K562 (cell line): ENCODE data around the gene HSPB1.

Experiments used
- FOXP1 ChIP-seq: sonication (generic); formaldehyde crosslinking; IDR thresholded peaks from 2 replicates; pipeline ENCODE4 v1.8.0; 2022; ENCODE audit warnings: mild to moderate bottlenecking, missing genetic modification reagents
- HMG20B ChIP-seq: fragments of 250-450 bp; sonication (Bioruptor Pico); IDR thresholded peaks from 2 replicates; pipeline ENCODE4 v1.5.0; 2021; ENCODE audit warnings: mild to moderate bottlenecking
- TF ChIP-seq, protein P1 (sequence below): sonication (generic); formaldehyde crosslinking; IDR thresholded peaks from 2 replicates; pipeline ENCODE4 v1.8.0; 2022; ENCODE audit warnings: mild to moderate bottlenecking, missing genetic modification reagents

- no peak for TF ChIP-seq HMG20B (CRISPR knock-in tag)
- TF ChIP-seq FOXP1 (CRISPR knock-in tag), result no peak
- TF ChIP-seq, protein P1, sequence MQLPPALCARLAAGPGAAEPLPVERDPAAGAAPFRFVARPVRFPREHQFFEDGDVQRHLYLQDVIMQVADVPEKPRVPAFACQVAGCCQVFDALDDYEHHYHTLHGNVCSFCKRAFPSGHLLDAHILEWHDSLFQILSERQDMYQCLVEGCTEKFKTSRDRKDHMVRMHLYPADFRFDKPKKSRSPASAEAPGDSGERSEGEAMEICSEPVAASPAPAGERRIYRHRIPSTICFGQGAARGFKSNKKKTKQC, result no peak
Observed at GRCh38 chr7:76278540-76278939, 23.9 kb upstream of the HSPB1 start.
